SK-N-SH (cell line): ENCODE results near the gene GGCX. TPM values are rescaled to one million over a fixed set of nuclear protein-coding genes. Genes with fewer than 3 reads are reported as not detected.

Experiments
- CTCF ChIA-PET: fragments of 300-600, 350-600 bp; formaldehyde crosslinking; extraction: SDS; loops from one replicate; lab custom pipeline; 2021; lab: Yijun Ruan, JAX
- POLR2A ChIA-PET: fragments of 350-600 bp; sonication (Branson Sonifier 250); formaldehyde crosslinking; extraction: SDS; loops from one replicate; lab custom pipeline; 2020; ENCODE audit warnings: antibody characterized with exemption, inconsistent platforms; lab: Yijun Ruan, JAX
- DNase-seq: peaks from one replicate; pipeline ENCODE4 v3.0.0; 2012
- H2AFZ ChIP-seq: fragments of 200-600 bp; sonication (generic); 2 replicates; pipeline ENCODE4 v1.8.1; 2016; ENCODE audit warnings: antibody characterized with exemption, mild to moderate bottlenecking, low read depth
- H3F3A ChIP-seq: fragments of 200-600 bp; sonication (generic); replicated peaks from 2 replicates; pipeline ENCODE3; 2016; ENCODE audit warnings: antibody characterized with exemption, mild to moderate bottlenecking; ENCODE audit not compliant: insufficient read depth
- H3K27ac ChIP-seq, 2 experiments: fragments of 200-500 bp in 1 of 2; fragments of 200-600 bp in 1 of 2; sonication (Bioruptor generic) in 1 of 2; sonication (generic), shearing (Covaris generic) in 1 of 2; 2 replicates each; pipeline versions ENCODE4 v1.5.1 to v1.6.1; 2014 to 2016; ENCODE audit warnings: low read depth in 2 of 2, inconsistent platforms in 1 of 2, low read length in 1 of 2, mild to moderate bottlenecking in 1 of 2, mixed read lengths in 1 of 2
- H3K27me3 ChIP-seq: fragments of 200-600 bp; sonication (generic), shearing (Covaris generic); 2 replicates; pipeline ENCODE4 v1.6.1; 2016; ENCODE audit warnings: mixed run types; ENCODE audit not compliant: insufficient read depth
- H3K36me3 ChIP-seq, 2 experiments: fragments of 200-500 bp in 1 of 2; fragments of 200-600 bp in 1 of 2; sonication (Bioruptor generic) in 1 of 2; sonication (generic) in 1 of 2; replicated peaks in 1 of 2; 2 replicates each; pipeline versions ENCODE3 to v1.5.1; 2014 to 2016; ENCODE audit warnings: low read length in 1 of 2, mild to moderate bottlenecking in 1 of 2; ENCODE audit not compliant: insufficient read depth in 2 of 2, control insufficient read depth in 1 of 2
- H3K4me1 ChIP-seq, 2 experiments: fragments of 200-500 bp in 1 of 2; fragments of 200-600 bp in 1 of 2; sonication (Bioruptor generic) in 1 of 2; sonication (generic), shearing (Covaris generic) in 1 of 2; 2 replicates each; pipeline versions ENCODE4 v1.5.1 to v1.6.1; 2014 to 2016; ENCODE audit warnings: low read depth in 1 of 2, low read length in 1 of 2, mixed run types in 1 of 2; ENCODE audit not compliant: insufficient read depth in 2 of 2, control insufficient read depth in 1 of 2
- H3K4me2 ChIP-seq: fragments of 200-600 bp; sonication (generic), shearing (Covaris generic); 2 replicates; pipeline ENCODE4 v1.6.1; 2017; ENCODE audit warnings: mixed run types
- H3K4me3 ChIP-seq, 2 experiments: fragments of 200-500 bp in 1 of 2; fragments of 200-600 bp in 1 of 2; sonication (Bioruptor generic) in 1 of 2; sonication (generic), shearing (Covaris generic) in 1 of 2; 2 replicates each; pipeline versions ENCODE4 v1.5.1 to v1.8.1; 2014 to 2016; ENCODE audit warnings: low read depth in 2 of 2, inconsistent platforms in 1 of 2, low read length in 1 of 2, mild to moderate bottlenecking in 1 of 2, mixed read lengths in 1 of 2, moderate library complexity in 1 of 2
- H3K79me2 ChIP-seq: fragments of 200-600 bp; sonication (generic); 2 replicates; pipeline ENCODE4 v1.8.1; 2017; ENCODE audit warnings: mild to moderate bottlenecking; ENCODE audit not compliant: insufficient read depth
- H3K9ac ChIP-seq: fragments of 200-600 bp; sonication (generic); 2 replicates; pipeline ENCODE4 v1.6.1; 2017; ENCODE audit warnings: mixed run types
- H3K9me2 ChIP-seq: fragments of 200-600 bp; sonication (generic); 2 replicates; pipeline ENCODE4 v1.6.1; 2017; ENCODE audit warnings: mixed run types
- H3K9me3 ChIP-seq: fragments of 200-600 bp; sonication (generic); 2 replicates; pipeline ENCODE4 v1.6.1; 2017; ENCODE audit warnings: mixed run types, mild to moderate bottlenecking, moderate library complexity
- H4K20me1 ChIP-seq: fragments of 200-600 bp; sonication (generic); 2 replicates; pipeline ENCODE4 v1.6.1; 2017; ENCODE audit warnings: mild to moderate bottlenecking, mixed run types; ENCODE audit not compliant: insufficient read depth
- CHD2 ChIP-seq: fragments of 150-350 bp; IDR thresholded peaks from 2 replicates; pipeline ENCODE4 v1.6.1; 2018; ENCODE audit warnings: low read length; ENCODE audit not compliant: partially characterized antibody
- GATA2 ChIP-seq: sonication (generic); formaldehyde crosslinking; IDR thresholded peaks from 2 replicates; pipeline ENCODE4 v1.5.0; 2020; ENCODE audit warnings: mild to moderate bottlenecking, missing genetic modification reagents
- JUND ChIP-seq: IDR thresholded peaks from 2 replicates; pipeline ENCODE4 v1.4.0; 2012
- MEF2A ChIP-seq: IDR thresholded peaks from 2 replicates; pipeline ENCODE4 v1.4.0; 2012; ENCODE audit warnings: low read depth, borderline replicate concordance
- NFIC ChIP-seq: IDR thresholded peaks from 2 replicates; pipeline ENCODE4 v1.4.0; 2012; ENCODE audit warnings: borderline replicate concordance
- POLR2AphosphoS5 ChIP-seq: IDR thresholded peaks from 2 replicates; pipeline ENCODE4 v1.6.1; 2012; ENCODE audit warnings: low read depth, low read length
- RAD21 ChIP-seq: IDR thresholded peaks from 2 replicates; pipeline ENCODE4 v1.6.1; 2012; ENCODE audit warnings: mild to moderate bottlenecking, low read length
- RCOR1 ChIP-seq: fragments of 150-350 bp; IDR thresholded peaks from 2 replicates; pipeline ENCODE4 v1.6.1; 2017; ENCODE audit warnings: antibody characterized with exemption, low read length
- RFX5 ChIP-seq: IDR thresholded peaks from 2 replicates; pipeline ENCODE4 v1.6.1; 2012; ENCODE audit warnings: mild to moderate bottlenecking, improper control_type of control experiment, low read length
- RXRA ChIP-seq: IDR thresholded peaks from 2 replicates; pipeline ENCODE4 v1.4.0; 2012; ENCODE audit warnings: low read depth, mild to moderate bottlenecking, borderline replicate concordance
- SMC3 ChIP-seq: IDR thresholded peaks from 2 replicates; pipeline ENCODE4 v1.6.1; 2012; ENCODE audit warnings: low read depth, low read length, improper control_type of control experiment
- TAF1 ChIP-seq: IDR thresholded peaks from 2 replicates; pipeline ENCODE4 v1.6.1; 2012; ENCODE audit warnings: low read depth, mild to moderate bottlenecking, low read length, moderate library complexity, borderline replicate concordance
- TCF12 ChIP-seq: IDR thresholded peaks from 2 replicates; pipeline ENCODE4 v1.4.0; 2012
- WGBS: methylation state at CpG from one replicate; pipeline ENCODE4 v1.1.6; 2017; ENCODE audit warnings: low lambda C conversion rate; 5-methylcytosine and 5-hydroxymethylcytosine counted together
- polyA plus RNA-seq, 3 experiments: library from polyadenylated mRNA; depleted of rRNA; stranded (reverse); fragments of >200 nt; gene quantifications; 2 replicates each; pipeline ENCODE4 v1.2.3, GENCODE V29; 2012
- TF ChIP-seq, protein P1 (sequence below): IDR thresholded peaks from 2 replicates; pipeline ENCODE4 v1.4.0; 2012; ENCODE audit warnings: low read depth, borderline replicate concordance
- TF ChIP-seq, protein P2 (sequence below): fragments of 150-350 bp; IDR thresholded peaks from 2 replicates; pipeline ENCODE4 v1.6.1; 2016; ENCODE audit warnings: mild to moderate bottlenecking, low read depth, low read length
- TF ChIP-seq, protein P3 (sequence below): IDR thresholded peaks from 2 replicates; pipeline ENCODE4 v1.4.0; 2012; ENCODE audit warnings: low read depth, borderline replicate concordance

GGCX gene
- polyA plus RNA-seq, 1 of the 3 experiments (the other 2 are of a cell fraction) = 34.5 TPM

DNA sequence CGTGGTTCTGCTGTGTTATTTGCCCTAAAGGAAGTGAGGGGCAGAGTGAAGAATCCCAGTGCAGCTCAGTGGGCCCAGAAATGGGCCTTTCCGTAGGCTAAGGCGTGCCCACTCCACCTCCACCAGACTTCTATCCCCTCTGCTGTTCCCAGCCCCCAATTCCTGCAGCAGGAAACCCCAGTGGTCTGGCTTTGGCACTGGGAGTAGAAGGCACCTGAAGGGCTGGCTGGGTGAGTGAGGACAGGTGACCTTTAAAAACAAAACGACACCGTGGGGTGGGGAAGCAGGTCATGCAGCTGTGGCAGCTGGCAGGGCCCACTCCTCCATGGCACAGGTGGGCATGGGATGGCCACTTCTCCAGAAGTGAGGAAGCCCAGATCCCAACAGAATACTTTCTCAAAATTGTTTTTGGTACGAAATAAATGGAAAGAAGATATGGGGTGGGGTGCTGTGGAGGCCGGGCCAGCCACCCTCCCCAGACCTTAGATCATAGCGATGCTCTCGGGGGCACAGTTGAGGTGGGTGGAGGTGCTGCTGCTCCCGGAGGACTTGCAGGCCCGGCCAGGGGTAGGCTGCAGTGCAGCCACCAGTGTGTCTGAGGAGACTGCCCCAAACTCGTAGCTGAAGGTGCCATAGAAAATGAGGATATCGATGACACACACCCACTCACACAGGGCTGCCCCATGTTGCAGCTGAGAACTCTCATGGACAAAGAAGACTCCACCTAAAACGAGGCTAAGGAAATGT lies 37.5 kb upstream of the GGCX start:
- no peak overlapping the region for H3K4me3 ChIP-seq
- H3F3A ChIP-seq = no peaks in the 10 kb centered on the region
- H4K20me1 ChIP-seq = no peaks in the 10 kb centered on the region
- DNase-seq = no peak
- no peak overlapping the region for H3K27ac ChIP-seq
- POLR2A ChIA-PET = interaction anchor here (0.7 kb wide), 1 partner anchor 14 kb away, joined by 3 read pairs; no protein-coding TSS in a partner anchor
- no peaks in the 10 kb centered on the region for H3K9me2 ChIP-seq
- H3K4me1 ChIP-seq = peaks cover 0 to 28% of the 10 kb centered on the region in 2 experiments; a peak in 2 of 4 replicates
- H2AFZ ChIP-seq = no peak overlapping the region
- no peak overlapping the region for H3K9ac ChIP-seq
- no peak overlapping the region for H3K4me2 ChIP-seq
- peaks cover 26% of the 10 kb centered on the region for H3K79me2 ChIP-seq
- 80% methylated on average over 14 of the region's 14 CpGs for WGBS
- H3K36me3 ChIP-seq = peaks cover 0 to 28% of the 10 kb centered on the region in 2 experiments
- H3K27me3 ChIP-seq = no peaks in the 10 kb centered on the region
- CTCF ChIA-PET = no interaction called here
- TF ChIP-seq, protein P1, sequence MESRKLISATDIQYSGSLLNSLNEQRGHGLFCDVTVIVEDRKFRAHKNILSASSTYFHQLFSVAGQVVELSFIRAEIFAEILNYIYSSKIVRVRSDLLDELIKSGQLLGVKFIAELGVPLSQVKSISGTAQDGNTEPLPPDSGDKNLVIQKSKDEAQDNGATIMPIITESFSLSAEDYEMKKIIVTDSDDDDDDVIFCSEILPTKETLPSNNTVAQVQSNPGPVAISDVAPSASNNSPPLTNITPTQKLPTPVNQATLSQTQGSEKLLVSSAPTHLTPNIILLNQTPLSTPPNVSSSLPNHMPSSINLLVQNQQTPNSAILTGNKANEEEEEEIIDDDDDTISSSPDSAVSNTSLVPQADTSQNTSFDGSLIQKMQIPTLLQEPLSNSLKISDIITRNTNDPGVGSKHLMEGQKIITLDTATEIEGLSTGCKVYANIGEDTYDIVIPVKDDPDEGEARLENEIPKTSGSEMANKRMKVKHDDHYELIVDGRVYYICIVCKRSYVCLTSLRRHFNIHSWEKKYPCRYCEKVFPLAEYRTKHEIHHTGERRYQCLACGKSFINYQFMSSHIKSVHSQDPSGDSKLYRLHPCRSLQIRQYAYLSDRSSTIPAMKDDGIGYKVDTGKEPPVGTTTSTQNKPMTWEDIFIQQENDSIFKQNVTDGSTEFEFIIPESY = no peak
- TF ChIP-seq MEF2A (no peak), POLR2AphosphoS5 (no peak), GATA2 (CRISPR knock-in tag) (no peak), RCOR1 (no peak), TCF12 (no peak), RAD21 (no peak), TAF1 (no peak), JUND (no peak), RXRA (no peak)
- TF ChIP-seq, protein P2, sequence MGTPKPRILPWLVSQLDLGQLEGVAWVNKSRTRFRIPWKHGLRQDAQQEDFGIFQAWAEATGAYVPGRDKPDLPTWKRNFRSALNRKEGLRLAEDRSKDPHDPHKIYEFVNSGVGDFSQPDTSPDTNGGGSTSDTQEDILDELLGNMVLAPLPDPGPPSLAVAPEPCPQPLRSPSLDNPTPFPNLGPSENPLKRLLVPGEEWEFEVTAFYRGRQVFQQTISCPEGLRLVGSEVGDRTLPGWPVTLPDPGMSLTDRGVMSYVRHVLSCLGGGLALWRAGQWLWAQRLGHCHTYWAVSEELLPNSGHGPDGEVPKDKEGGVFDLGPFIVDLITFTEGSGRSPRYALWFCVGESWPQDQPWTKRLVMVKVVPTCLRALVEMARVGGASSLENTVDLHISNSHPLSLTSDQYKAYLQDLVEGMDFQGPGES = no peak
- TF ChIP-seq, protein P3, sequence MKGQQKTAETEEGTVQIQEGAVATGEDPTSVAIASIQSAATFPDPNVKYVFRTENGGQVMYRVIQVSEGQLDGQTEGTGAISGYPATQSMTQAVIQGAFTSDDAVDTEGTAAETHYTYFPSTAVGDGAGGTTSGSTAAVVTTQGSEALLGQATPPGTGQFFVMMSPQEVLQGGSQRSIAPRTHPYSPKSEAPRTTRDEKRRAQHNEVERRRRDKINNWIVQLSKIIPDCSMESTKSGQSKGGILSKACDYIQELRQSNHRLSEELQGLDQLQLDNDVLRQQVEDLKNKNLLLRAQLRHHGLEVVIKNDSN = no peak
- no peaks in the 10 kb centered on the region for H3K9me3 ChIP-seq

DNA sequence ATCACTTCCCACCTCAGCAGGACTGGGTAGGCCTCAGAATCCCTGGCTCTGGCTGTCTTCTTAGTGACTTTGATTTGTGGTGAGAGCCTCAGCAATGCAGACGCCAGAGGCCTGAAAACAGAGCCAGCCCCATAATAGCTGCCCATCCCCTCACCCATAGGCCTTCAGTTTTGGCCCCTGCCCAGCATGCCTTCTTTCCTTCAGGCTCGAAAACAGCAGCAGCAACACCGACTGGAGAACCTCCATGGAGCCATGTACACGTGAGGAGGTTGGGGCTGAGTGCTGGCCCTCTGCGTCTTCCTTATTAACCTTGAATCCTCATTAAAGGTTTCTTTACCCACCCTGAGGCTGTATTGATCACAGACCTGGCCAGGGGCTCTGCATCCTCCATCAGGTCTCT lies 35.9 kb upstream of the GGCX start:
- H3K9me2 ChIP-seq = no peaks in the 10 kb centered on the region
- ChIA-PET POLR2A (no interaction called here), CTCF (interaction anchor here (0.9 kb wide), 1 partner anchor 192 kb away, joined by 3 read pairs; no protein-coding TSS in a partner anchor)
- no peak overlapping the region for H2AFZ ChIP-seq
- H3K9ac ChIP-seq = no peak overlapping the region
- no peaks in the 10 kb centered on the region for H3K27me3 ChIP-seq
- H3K4me1 ChIP-seq = peaks cover 0 to 27% of the 10 kb centered on the region in 2 experiments; a peak in 2 of 4 replicates
- no peak overlapping the region; a peak in 1 of 4 replicates for H3K4me3 ChIP-seq
- peaks cover 22% of the 10 kb centered on the region for H3K79me2 ChIP-seq
- H3K9me3 ChIP-seq = no peaks in the 10 kb centered on the region
- H3K4me2 ChIP-seq = peak overlapping the region; percentile 95
- H3K36me3 ChIP-seq = peaks cover 0 to 28% of the 10 kb centered on the region in 2 experiments
- no peak for DNase-seq
- H3F3A ChIP-seq = no peaks in the 10 kb centered on the region
- TF ChIP-seq JUND (no peak), TCF12 (no peak), NFIC (no peak), CHD2 (no peak), SMC3 (no peak), RFX5 (no peak)
- TF ChIP-seq, protein P1 = no peak
- 90% methylated on average over 4 of the region's 5 CpGs for WGBS
- no peaks in the 10 kb centered on the region for H4K20me1 ChIP-seq
- H3K27ac ChIP-seq = no peak overlapping the region
